ENCODE measurements around the gene XYLT2.

GRCh38 chr17:50364061-50364458, 18.1 kb downstream of the XYLT2 start:
- TF ChIP-seq CTCF (IDR thresholded peaks at IDR 0.05) (no peak), POLR2A (IDR thresholded peaks at IDR 0.05) (no peak)

Measured in right lobe of liver (tissue), 4 donors.